Tibial nerve (tissue), 4 donors: ENCODE measurements around the gene COPE.

Source experiments
- EP300 ChIP-seq, 2 donors: sonication (generic); formaldehyde crosslinking; IDR thresholded peaks; one replicate each; pipeline ENCODE4 v1.6.1; 2017; ENCODE audit warnings: antibody characterized with exemption in 2 of 2, mild to moderate bottlenecking in 1 of 2
- TF ChIP-seq, protein P1 (sequence below), 5 experiments: fragments of 200-600 bp in 3 of 5; fragments of 450-650 bp in 2 of 5; sonication (generic) in 3 of 5; IDR thresholded peaks; one replicate each; pipeline ENCODE4 v1.5.1; 2016 to 2019; ENCODE audit warnings: antibody characterized with exemption in 5 of 5, mild to moderate bottlenecking in 3 of 5, moderate library complexity in 2 of 5

GRCh38 chr19:18943465-18943864 is 24.3 kb upstream of the COPE start:
- TF ChIP-seq EP300 (IDR thresholded peaks at IDR 0.05): no peak
- TF ChIP-seq, protein P1, sequence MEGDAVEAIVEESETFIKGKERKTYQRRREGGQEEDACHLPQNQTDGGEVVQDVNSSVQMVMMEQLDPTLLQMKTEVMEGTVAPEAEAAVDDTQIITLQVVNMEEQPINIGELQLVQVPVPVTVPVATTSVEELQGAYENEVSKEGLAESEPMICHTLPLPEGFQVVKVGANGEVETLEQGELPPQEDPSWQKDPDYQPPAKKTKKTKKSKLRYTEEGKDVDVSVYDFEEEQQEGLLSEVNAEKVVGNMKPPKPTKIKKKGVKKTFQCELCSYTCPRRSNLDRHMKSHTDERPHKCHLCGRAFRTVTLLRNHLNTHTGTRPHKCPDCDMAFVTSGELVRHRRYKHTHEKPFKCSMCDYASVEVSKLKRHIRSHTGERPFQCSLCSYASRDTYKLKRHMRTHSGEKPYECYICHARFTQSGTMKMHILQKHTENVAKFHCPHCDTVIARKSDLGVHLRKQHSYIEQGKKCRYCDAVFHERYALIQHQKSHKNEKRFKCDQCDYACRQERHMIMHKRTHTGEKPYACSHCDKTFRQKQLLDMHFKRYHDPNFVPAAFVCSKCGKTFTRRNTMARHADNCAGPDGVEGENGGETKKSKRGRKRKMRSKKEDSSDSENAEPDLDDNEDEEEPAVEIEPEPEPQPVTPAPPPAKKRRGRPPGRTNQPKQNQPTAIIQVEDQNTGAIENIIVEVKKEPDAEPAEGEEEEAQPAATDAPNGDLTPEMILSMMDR (IDR thresholded peaks at IDR 0.05): no peak
